Measurements from ENCODE around the gene RSAD1.

DNA sequence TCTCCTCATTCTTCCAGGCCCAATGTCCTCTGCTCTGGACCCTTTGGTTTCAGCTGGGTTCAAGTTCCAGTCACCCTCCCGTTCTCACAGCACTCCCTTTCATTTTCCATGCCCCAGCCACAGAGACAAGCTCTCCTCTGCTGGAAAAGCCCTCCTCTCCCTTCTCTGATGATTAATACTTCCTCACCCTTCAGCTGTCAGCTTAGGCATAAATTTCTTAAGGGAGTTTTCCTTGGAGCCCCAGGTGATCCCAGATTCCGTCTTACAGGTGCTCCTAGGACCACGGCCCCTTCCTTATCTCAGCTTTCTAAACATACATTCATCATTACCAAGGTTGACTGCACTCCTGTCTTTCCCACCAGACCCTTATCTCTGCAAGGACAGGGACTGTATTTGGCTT lies 20.4 kb upstream of the RSAD1 start:
- no peak for TF ChIP-seq POLR2A (IDR thresholded peaks at IDR 0.05)
- TF ChIP-seq EP300 (IDR thresholded peaks at IDR 0.05): no peak
- TF ChIP-seq, protein P1, sequence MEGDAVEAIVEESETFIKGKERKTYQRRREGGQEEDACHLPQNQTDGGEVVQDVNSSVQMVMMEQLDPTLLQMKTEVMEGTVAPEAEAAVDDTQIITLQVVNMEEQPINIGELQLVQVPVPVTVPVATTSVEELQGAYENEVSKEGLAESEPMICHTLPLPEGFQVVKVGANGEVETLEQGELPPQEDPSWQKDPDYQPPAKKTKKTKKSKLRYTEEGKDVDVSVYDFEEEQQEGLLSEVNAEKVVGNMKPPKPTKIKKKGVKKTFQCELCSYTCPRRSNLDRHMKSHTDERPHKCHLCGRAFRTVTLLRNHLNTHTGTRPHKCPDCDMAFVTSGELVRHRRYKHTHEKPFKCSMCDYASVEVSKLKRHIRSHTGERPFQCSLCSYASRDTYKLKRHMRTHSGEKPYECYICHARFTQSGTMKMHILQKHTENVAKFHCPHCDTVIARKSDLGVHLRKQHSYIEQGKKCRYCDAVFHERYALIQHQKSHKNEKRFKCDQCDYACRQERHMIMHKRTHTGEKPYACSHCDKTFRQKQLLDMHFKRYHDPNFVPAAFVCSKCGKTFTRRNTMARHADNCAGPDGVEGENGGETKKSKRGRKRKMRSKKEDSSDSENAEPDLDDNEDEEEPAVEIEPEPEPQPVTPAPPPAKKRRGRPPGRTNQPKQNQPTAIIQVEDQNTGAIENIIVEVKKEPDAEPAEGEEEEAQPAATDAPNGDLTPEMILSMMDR (IDR thresholded peaks at IDR 0.05): no peak
- TF ChIP-seq POLR2AphosphoS5 (IDR thresholded peaks at IDR 0.05): no peak

Measured in gastroesophageal sphincter (tissue), 3 donors.